ENCODE results near the gene DCAF17.

DNA sequence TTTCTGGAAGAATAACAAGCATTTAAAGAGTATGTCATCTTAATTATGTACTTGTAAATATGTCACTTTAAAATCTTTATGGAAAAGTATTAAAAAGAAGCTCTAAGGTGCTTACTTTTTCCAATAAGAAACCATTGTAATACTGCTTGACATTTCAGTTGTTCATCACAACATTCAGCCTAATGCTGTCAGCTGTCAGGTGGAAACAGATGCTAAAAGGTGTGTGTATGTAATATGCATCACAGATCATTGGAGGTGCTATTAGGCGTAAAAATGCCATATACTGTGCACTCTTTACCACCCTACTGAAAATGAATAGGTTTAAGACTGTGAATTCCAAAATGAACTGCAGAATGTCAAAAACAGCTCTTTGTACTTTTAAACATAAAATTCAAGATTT is 40.5 kb upstream of the DCAF17 start:
- no peak for TF ChIP-seq RXRA (IDR thresholded peaks at IDR 0.05)
- TF ChIP-seq YY1 (IDR thresholded peaks at IDR 0.05), result no peak

All from liver (tissue), 2 donors.